Transverse colon (tissue), 3 donors: ENCODE data around the gene BRSK2.

Experiments used
- EP300 ChIP-seq: sonication (generic); formaldehyde crosslinking; IDR thresholded peaks from one replicate; pipeline ENCODE4 v1.6.1; 2017; ENCODE audit warnings: antibody characterized with exemption, low read depth
- POLR2A ChIP-seq: fragments of 450-650 bp; IDR thresholded peaks from one replicate; pipeline ENCODE4 v1.6.1; 2016; ENCODE audit warnings: antibody characterized with exemption, mild to moderate bottlenecking, moderate library complexity
- TF ChIP-seq, protein P1 (sequence below), 5 experiments: fragments of 200-600 bp in 3 of 5; fragments of 450-650 bp in 2 of 5; sonication (generic) in 3 of 5; IDR thresholded peaks; 1 replicate in 2 of 5; 2 replicates in 3 of 5; pipeline ENCODE4 v1.5.1; 2016 to 2017; ENCODE audit warnings: antibody characterized with exemption in 5 of 5, inconsistent platforms in 3 of 5, mild to moderate bottlenecking in 2 of 5, moderate library complexity in 1 of 5

DNA sequence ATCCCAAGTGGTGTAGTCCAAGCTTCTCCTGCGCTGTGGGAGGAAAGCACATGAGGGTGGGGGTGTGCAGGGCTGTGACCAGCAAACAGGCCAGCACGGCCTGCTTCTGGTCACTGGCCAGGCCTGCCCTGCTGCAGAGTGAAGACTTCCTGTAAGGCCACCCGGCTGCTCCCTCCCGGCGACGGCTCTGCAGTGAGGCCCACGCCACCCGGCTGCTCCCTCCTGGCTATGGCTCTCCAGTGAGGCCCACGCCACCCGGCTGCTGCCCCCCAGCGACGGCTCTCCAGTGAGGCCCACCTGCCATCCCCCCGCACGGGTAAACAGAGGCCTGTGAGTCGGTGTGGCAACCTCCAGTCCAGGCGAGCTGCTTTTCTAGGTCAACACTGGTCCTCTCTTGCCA is 31.4 kb upstream of the BRSK2 start:
- TF ChIP-seq, protein P1, sequence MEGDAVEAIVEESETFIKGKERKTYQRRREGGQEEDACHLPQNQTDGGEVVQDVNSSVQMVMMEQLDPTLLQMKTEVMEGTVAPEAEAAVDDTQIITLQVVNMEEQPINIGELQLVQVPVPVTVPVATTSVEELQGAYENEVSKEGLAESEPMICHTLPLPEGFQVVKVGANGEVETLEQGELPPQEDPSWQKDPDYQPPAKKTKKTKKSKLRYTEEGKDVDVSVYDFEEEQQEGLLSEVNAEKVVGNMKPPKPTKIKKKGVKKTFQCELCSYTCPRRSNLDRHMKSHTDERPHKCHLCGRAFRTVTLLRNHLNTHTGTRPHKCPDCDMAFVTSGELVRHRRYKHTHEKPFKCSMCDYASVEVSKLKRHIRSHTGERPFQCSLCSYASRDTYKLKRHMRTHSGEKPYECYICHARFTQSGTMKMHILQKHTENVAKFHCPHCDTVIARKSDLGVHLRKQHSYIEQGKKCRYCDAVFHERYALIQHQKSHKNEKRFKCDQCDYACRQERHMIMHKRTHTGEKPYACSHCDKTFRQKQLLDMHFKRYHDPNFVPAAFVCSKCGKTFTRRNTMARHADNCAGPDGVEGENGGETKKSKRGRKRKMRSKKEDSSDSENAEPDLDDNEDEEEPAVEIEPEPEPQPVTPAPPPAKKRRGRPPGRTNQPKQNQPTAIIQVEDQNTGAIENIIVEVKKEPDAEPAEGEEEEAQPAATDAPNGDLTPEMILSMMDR (IDR thresholded peaks at IDR 0.05), result no peak
- TF ChIP-seq POLR2A (no peak), EP300 (no peak)
